Esophagus squamous epithelium (tissue), 5 donors: ENCODE results near the gene PSORS1C1. TPM values are rescaled to one million over a fixed set of nuclear protein-coding genes. Genes with fewer than 3 reads are reported as not detected.

Experiments
- DNase-seq: peaks from one replicate; lab custom pipeline; 2025; lab: John Stamatoyannopoulos, UW
- H3K27ac ChIP-seq, 4 donors: fragments of 200-600 bp; sonication (generic); one replicate each; pipeline ENCODE4 v1.5.1; 2016 to 2019; ENCODE audit warnings: mild to moderate bottlenecking in 1 of 4
- H3K27me3 ChIP-seq, 4 donors: fragments of 200-600 bp; sonication (generic); 1 replicate in 3 of 4; 2 replicates in 1 of 4; pipeline versions ENCODE4 v1.5.1 to v1.6.0; 2017 to 2021; ENCODE audit warnings: antibody characterized with exemption in 1 of 4
- H3K36me3 ChIP-seq, 3 donors: fragments of 200-600 bp; sonication (generic); one replicate each; pipeline ENCODE4 v1.5.1; 2016 to 2019
- H3K4me1 ChIP-seq, 3 donors: fragments of 200-600 bp; sonication (generic); one replicate each; pipeline ENCODE4 v1.5.1; 2017 to 2019
- H3K4me3 ChIP-seq, 4 donors: fragments of 200-600 bp; sonication (generic); 1 replicate in 3 of 4; 2 replicates in 1 of 4; pipeline ENCODE4 v1.5.1; 2016 to 2019; ENCODE audit warnings: mild to moderate bottlenecking in 2 of 4, moderate library complexity in 1 of 4
- H3K9me3 ChIP-seq, 3 donors: fragments of 200-600 bp; sonication (generic); one replicate each; pipeline ENCODE4 v1.5.1; 2016 to 2019
- POLR2A ChIP-seq, 4 donors: fragments of 450-650 bp; IDR thresholded peaks; one replicate each; pipeline ENCODE4 v1.6.1; 2017; ENCODE audit warnings: antibody characterized with exemption in 4 of 4, mild to moderate bottlenecking in 4 of 4, moderate library complexity in 3 of 4
- WGBS, 2 donors: methylation state at CpG; one replicate each; pipeline ENCODE4 v1.1.5; 2018; 5-methylcytosine and 5-hydroxymethylcytosine counted together
- intact Hi-C: fragments of 100-400 bp; cut with DNase I; formaldehyde crosslinking; loops from one replicate; pipeline ENCODE4 v1.15.0; 2022
- total RNA-seq, 4 donors: library from RNA; depleted of rRNA; stranded (reverse); fragments of >200 nt; gene quantifications; one replicate each; pipeline ENCODE4 v1.1.0, GENCODE V29; 2016
- TF ChIP-seq, protein P1 (sequence below), 6 experiments: fragments of 450-650 bp in 4 of 6; fragments of 200-600 bp in 2 of 6; sonication (generic) in 2 of 6; IDR thresholded peaks; one replicate each; pipeline ENCODE4 v1.5.1; 2016 to 2019; ENCODE audit warnings: antibody characterized with exemption in 6 of 6, mild to moderate bottlenecking in 4 of 6, moderate library complexity in 4 of 6
- donor health status: DM: yes; HTN: yes; CAD: no.

Gene PSORS1C1
- total RNA-seq, 4 donors from 2014 or later, result 0.06 to 2.7 (median 1.2) TPM

DNA sequence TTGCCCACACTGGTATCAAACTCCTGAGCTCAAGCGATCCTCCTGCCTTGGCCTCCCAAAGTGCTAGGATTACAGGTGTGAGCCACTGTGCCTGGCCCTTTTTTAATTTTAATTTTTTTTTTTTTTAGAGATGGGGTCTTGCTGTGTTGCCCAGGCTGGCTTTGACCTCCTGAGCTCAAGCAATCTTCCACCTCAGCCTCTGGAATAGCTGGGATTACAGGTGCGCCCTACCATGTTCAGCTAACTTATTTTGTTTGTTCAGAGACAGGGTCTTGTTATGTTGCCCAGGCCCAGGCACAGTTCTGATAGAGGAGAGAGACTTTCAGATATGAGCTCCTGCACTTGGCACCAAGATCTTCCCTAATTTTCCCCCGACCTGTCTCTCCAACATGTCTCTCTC is 16.2 kb downstream of the PSORS1C1 start:
- DNase-seq, result no peak
- Histone ChIP-seq H3K27me3 (peaks cover 0 to 3% (median 0%) of the 10 kb centered on the region in 4 donors), H3K4me3 (no peak overlapping the region), H3K9me3 (no peaks in the 10 kb centered on the region), H3K36me3 (no peaks in the 10 kb centered on the region), H3K4me1 (peaks cover 0 to 37% (median 8%) of the 10 kb centered on the region in 3 donors), H3K27ac (no peak overlapping the region)
- TF ChIP-seq, protein P1, sequence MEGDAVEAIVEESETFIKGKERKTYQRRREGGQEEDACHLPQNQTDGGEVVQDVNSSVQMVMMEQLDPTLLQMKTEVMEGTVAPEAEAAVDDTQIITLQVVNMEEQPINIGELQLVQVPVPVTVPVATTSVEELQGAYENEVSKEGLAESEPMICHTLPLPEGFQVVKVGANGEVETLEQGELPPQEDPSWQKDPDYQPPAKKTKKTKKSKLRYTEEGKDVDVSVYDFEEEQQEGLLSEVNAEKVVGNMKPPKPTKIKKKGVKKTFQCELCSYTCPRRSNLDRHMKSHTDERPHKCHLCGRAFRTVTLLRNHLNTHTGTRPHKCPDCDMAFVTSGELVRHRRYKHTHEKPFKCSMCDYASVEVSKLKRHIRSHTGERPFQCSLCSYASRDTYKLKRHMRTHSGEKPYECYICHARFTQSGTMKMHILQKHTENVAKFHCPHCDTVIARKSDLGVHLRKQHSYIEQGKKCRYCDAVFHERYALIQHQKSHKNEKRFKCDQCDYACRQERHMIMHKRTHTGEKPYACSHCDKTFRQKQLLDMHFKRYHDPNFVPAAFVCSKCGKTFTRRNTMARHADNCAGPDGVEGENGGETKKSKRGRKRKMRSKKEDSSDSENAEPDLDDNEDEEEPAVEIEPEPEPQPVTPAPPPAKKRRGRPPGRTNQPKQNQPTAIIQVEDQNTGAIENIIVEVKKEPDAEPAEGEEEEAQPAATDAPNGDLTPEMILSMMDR (IDR thresholded peaks at IDR 0.05), result no peak
- TF ChIP-seq POLR2A (IDR thresholded peaks at IDR 0.05), result no peak
- intact Hi-C loops, result no loop called here
- WGBS, 2 donors, result 93 to 100% methylated on average over 3 of the region's 3 CpGs

DNA sequence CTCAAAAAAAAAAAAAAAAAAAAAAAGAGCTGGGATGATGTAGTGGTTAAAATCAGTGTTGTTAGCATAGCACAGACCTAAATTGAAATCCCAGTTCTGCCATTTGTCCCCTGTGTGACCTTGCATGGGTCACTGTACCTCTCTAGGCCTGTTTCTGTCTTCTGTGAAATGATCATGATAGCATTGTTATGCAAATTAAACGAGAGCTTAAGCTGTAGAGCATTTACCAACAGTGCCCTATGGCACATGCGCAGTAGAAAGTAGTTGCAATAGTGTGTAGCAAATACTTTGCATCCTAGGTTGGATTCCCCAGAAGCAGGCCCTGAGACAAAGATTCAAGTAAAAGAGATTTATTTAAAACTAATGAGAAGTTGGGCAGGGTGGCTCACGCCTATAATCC is 17.0 kb downstream of the PSORS1C1 start:
- Histone ChIP-seq H3K4me1 (peaks cover 0 to 28% (median 1%) of the 10 kb centered on the region in 3 donors), H3K9me3 (no peaks in the 10 kb centered on the region), H3K27ac (no peak overlapping the region), H3K36me3 (no peaks in the 10 kb centered on the region), H3K4me3 (no peak overlapping the region), H3K27me3 (peaks cover 0 to 3% (median 0%) of the 10 kb centered on the region in 4 donors)
- no peak for TF ChIP-seq POLR2A (IDR thresholded peaks at IDR 0.05)
- TF ChIP-seq, protein P1 (IDR thresholded peaks at IDR 0.05), result no peak
- DNase-seq, result no peak
- intact Hi-C loops, result no loop called here
- WGBS, 2 donors, result 90 to 91% methylated on average over 3 of the region's 3 CpGs

DNA sequence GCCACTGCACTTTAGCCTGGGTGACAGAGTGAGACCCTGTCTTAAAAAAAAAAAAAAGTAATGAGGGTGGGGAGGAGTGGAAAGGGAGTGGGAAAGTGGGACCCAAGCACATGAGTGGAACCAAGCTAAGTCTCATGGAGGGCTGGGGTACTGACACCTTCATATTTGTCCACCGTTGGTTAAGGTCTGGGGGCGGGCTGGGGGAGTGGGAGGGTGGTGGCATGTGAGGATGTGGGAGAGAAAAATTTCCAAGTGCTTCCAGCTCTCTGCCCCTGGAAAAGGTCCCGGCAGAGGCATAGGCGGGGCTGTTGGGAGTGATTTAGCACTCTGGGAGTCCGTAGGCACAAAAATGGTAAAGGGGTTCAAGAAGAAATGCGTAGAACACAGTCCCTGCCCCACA is 18.2 kb downstream of the PSORS1C1 start:
- Histone ChIP-seq H3K27ac (no peak overlapping the region), H3K9me3 (no peaks in the 10 kb centered on the region), H3K36me3 (no peaks in the 10 kb centered on the region), H3K27me3 (peaks cover 0 to 3% (median 0%) of the 10 kb centered on the region in 4 donors), H3K4me1 (peaks cover 4 to 26% (median 4%) of the 10 kb centered on the region in 3 donors), H3K4me3 (no peak overlapping the region)
- 58 to 69% methylated on average over 4 to 5 of the region's 6 CpGs for WGBS, 2 donors
- DNase-seq, result no peak
- TF ChIP-seq POLR2A (IDR thresholded peaks at IDR 0.05), result no peak
- TF ChIP-seq, protein P1 (IDR thresholded peaks at IDR 0.05), result no peak
- intact Hi-C loops, result no loop called here

DNA sequence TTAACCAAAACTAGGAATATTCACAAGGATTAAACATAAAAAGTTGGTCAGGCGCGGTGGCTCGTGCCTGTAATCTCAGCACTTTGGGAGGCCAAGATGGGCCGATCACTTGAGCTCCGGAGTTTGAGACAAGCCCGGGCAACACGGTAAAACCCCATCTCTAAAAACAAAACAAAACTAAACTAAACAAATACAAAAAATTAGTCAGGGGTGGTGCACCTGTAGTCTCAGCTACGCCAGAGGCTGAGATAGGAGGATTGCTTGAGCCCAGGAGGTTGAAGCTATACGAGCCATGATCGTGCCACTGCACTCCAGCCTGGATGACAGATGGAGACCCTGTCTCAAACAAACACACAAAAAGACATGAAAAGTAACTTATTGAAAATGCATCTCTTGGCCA is 21.1 kb downstream of the PSORS1C1 start:
- TF ChIP-seq, protein P1 (IDR thresholded peaks at IDR 0.05), result no peak
- no peak for TF ChIP-seq POLR2A (IDR thresholded peaks at IDR 0.05)
- intact Hi-C loops, result loop anchor here (5.0 kb wide), 2 partner anchors 57 to 232 kb away; no protein-coding TSS in a partner anchor
- Histone ChIP-seq H3K36me3 (no peaks in the 10 kb centered on the region), H3K4me3 (no peak overlapping the region), H3K9me3 (no peaks in the 10 kb centered on the region), H3K27me3 (no peaks in the 10 kb centered on the region), H3K27ac (no peak overlapping the region), H3K4me1 (peaks cover 4 to 28% (median 7%) of the 10 kb centered on the region in 3 donors)
- 46 to 55% methylated on average over 10 of the region's 10 CpGs for whole genome bisulfite sequencing, 2 donors
- DNase-seq, result no peak

DNA sequence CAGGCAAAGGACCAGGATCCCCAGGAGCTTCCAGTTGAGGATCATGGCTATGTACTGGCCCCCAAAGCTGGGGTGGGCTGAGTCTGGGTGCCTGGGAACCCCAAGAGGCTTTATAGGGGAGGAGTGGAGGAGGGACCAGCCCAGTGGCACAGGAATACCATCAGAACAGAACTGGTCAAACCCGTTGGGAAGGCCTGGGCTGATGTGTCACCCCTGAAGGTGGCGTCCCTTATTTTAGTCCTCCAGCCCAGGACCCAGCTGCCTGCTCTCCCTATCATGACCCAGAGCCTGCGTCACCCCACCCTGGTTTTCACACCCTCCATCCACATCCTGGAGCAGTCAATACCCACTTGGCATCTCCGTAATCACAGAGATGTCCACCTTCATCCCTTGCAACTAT is 24.4 kb downstream of the PSORS1C1 start, which contains the start of gene PSORS1C2:
Gene PSORS1C2, minus strand, starts transcription at position 85 of the 400 bp plus-strand sequence. Its CDS starts 40 bp downstream, at position 45.
- H3K36me3 ChIP-seq, result peaks cover 0 to 19% (median 0%) of the 10 kb centered on the region in 3 donors
- H3K4me1 ChIP-seq, result peaks cover 4 to 42% (median 7%) of the 10 kb centered on the region in 3 donors
- WGBS, 2 donors, result 53 to 62% methylated on average over 3 to 4 of the region's 4 CpGs
- H3K27ac ChIP-seq, result peak within 1 kb of the TSS in 1 of 4 donors; percentile 63
- DNase-seq, result no peak
- TF ChIP-seq, protein P1 (IDR thresholded peaks at IDR 0.05), result no peak
- no peak for TF ChIP-seq POLR2A (IDR thresholded peaks at IDR 0.05)
- H3K27me3 ChIP-seq, result no peaks in the 10 kb centered on the region
- H3K9me3 ChIP-seq, result no peaks in the 10 kb centered on the region
- intact Hi-C loops, result loop anchor here (5.0 kb wide), 2 partner anchors 53 to 228 kb away; no protein-coding TSS in a partner anchor
- peak within 1 kb of the TSS in 2 of 4 donors; percentile 28 to 57 for H3K4me3 ChIP-seq
